Testis (tissue), 3 donors: ENCODE data around the gene SUPT7L. TPM values are rescaled to one million over a fixed set of nuclear protein-coding genes. Genes with fewer than 3 reads are reported as not detected.
A peak's percentile ranks its signal among the peaks of the same experiment; 100 is the strongest.

Experiments used
- DNase-seq: peaks from one replicate; pipeline ENCODE4 v3.0.0-alpha.2; 2019
- H3K27ac ChIP-seq, 2 donors: fragments of 200-600 bp; sonication (generic); one replicate each; pipeline ENCODE4 v1.5.1; 2019
- H3K27me3 ChIP-seq: fragments of 200-600 bp; sonication (generic); one replicate; pipeline ENCODE4 v1.5.1; 2019
- H3K36me3 ChIP-seq: fragments of 200-600 bp; sonication (generic); one replicate; pipeline ENCODE4 v1.5.1; 2017; ENCODE audit warnings: low read depth; ENCODE audit errors: missing control alignments
- H3K4me1 ChIP-seq: fragments of 200-600 bp; sonication (generic); one replicate; pipeline ENCODE4 v1.5.1; 2019
- H3K4me3 ChIP-seq, 2 donors: fragments of 200-600 bp; sonication (generic); one replicate each; pipeline ENCODE4 v1.5.1; 2017 to 2019
- H3K9me3 ChIP-seq: fragments of 200-600 bp; sonication (generic); one replicate; pipeline ENCODE4 v1.5.1; 2017
- CTCF ChIP-seq, 3 experiments: fragments of 450-650 bp in 2 of 3; fragments of 200-600 bp in 1 of 3; sonication (generic) in 1 of 3; IDR thresholded peaks; one replicate each; pipeline ENCODE4 v1.5.1; 2016 to 2019; ENCODE audit warnings: antibody characterized with exemption in 3 of 3, mild to moderate bottlenecking in 2 of 3, moderate library complexity in 1 of 3
- POLR2A ChIP-seq: fragments of 450-650 bp; IDR thresholded peaks from one replicate; pipeline ENCODE4 v1.6.1; 2017; ENCODE audit warnings: antibody characterized with exemption, mild to moderate bottlenecking, moderate library complexity
- WGBS, 2 donors: methylation state at CpG; one replicate each; pipeline ENCODE4 v1.1.5; 2018; 5-methylcytosine and 5-hydroxymethylcytosine counted together
- intact Hi-C: fragments of 100-400 bp; cut with DNase I; formaldehyde crosslinking; loops from one replicate; pipeline ENCODE4 v1.15.1; 2023; ENCODE audit warnings: low total_unique reads
- polyA plus RNA-seq: library from polyadenylated mRNA; stranded (reverse); fragments of 350-450 nt; fragmentation: Illumina TruSeq; extraction: RNeasy Lipid Tissue Mini Kit (QIAGEN cat#74804); gene quantifications from one replicate; pipeline ENCODE4 v1.2.3, GENCODE V29; 2014; ENCODE audit warnings: low read depth, low replicate concordance; ENCODE audit not compliant: insufficient read depth
- total RNA-seq, 2 donors: library from RNA; depleted of rRNA; stranded (reverse); fragments of >200 nt; gene quantifications; one replicate each; pipeline ENCODE4 v1.2.3, GENCODE V29; 2016

SUPT7L gene
- total and polyA plus RNA-seq, 3 donors from 2014 or later: 39.3 to 40.4 (median 39.9) TPM

- H3K4me3 ChIP-seq: no peak overlapping the region
- TF ChIP-seq CTCF (IDR thresholded peaks at IDR 0.05) (peak; percentile 94 to 98 (median 97)), POLR2A (no peak)
- no peaks in the 10 kb centered on the region for H3K9me3 ChIP-seq
- DNase-seq: peak; percentile 94
- intact Hi-C loops: no loop called here
- peak overlapping the region in 1 of 2 donors; percentile 65 for H3K27ac ChIP-seq
- 27 to 29% methylated on average over 9 of the region's 9 CpGs for WGBS, 2 donors
- no peaks in the 10 kb centered on the region for H3K36me3 ChIP-seq
- H3K4me1 ChIP-seq: peaks cover 32% of the 10 kb centered on the region
- no peaks in the 10 kb centered on the region for H3K27me3 ChIP-seq
Measured at GRCh38 chr2:27703638-27704341, 40.4 kb upstream of the SUPT7L start.

GRCh38 chr2:27702302-27702701 lies 38.9 kb upstream of the SUPT7L start:
- DNase-seq: no peak
- Histone ChIP-seq H3K4me3 (no peak overlapping the region), H3K4me1 (peaks cover 17% of the 10 kb centered on the region), H3K9me3 (no peaks in the 10 kb centered on the region), H3K27me3 (no peaks in the 10 kb centered on the region), H3K27ac (no peak overlapping the region), H3K36me3 (no peaks in the 10 kb centered on the region)
- WGBS, 2 donors: 81 to 84% methylated on average over 1 of the region's 1 CpG
- TF ChIP-seq POLR2A: no peak
- TF ChIP-seq CTCF (IDR thresholded peaks at IDR 0.05): no peak
- intact Hi-C loops: no loop called here

- Histone ChIP-seq H3K36me3 (no peaks in the 10 kb centered on the region), H3K27ac (no peak overlapping the region), H3K4me1 (peaks cover 11% of the 10 kb centered on the region), H3K9me3 (no peaks in the 10 kb centered on the region), H3K4me3 (no peak overlapping the region), H3K27me3 (no peaks in the 10 kb centered on the region)
- WGBS, 2 donors: 66 to 70% methylated on average over 5 of the region's 5 CpGs
- TF ChIP-seq CTCF (IDR thresholded peaks at IDR 0.05): no peak
- no peak for TF ChIP-seq POLR2A
- intact Hi-C loops: no loop called here
- DNase-seq: no peak
Measured at GRCh38 chr2:27701676-27702075, 38.3 kb upstream of the SUPT7L start.

- H3K36me3 ChIP-seq: no peaks in the 10 kb centered on the region
- intact Hi-C loops: no loop called here
- no peak for TF ChIP-seq POLR2A
- TF ChIP-seq CTCF (IDR thresholded peaks at IDR 0.05): no peak
- DNase-seq: no peak
- no peaks in the 10 kb centered on the region for H3K27me3 ChIP-seq
- no peaks in the 10 kb centered on the region for H3K4me1 ChIP-seq
- H3K4me3 ChIP-seq: no peak overlapping the region
- H3K9me3 ChIP-seq: no peaks in the 10 kb centered on the region
- 68 to 79% methylated on average over 1 of the region's 1 CpG for WGBS, 2 donors
- no peak overlapping the region for H3K27ac ChIP-seq
Measured at GRCh38 chr2:27697660-27698059, 34.2 kb upstream of the SUPT7L start.

- Histone ChIP-seq H3K27ac (no peak overlapping the region), H3K4me1 (no peaks in the 10 kb centered on the region), H3K4me3 (no peak overlapping the region), H3K27me3 (no peaks in the 10 kb centered on the region), H3K9me3 (no peaks in the 10 kb centered on the region), H3K36me3 (peaks cover 3% of the 10 kb centered on the region)
- no peak for DNase-seq
- intact Hi-C loops: no loop called here
- no peak for TF ChIP-seq POLR2A
- TF ChIP-seq CTCF (IDR thresholded peaks at IDR 0.05): no peak
Measured at GRCh38 chr2:27690052-27690451, 26.6 kb upstream of the SUPT7L start.
